HG03469 (cell line): ENCODE data around the gene NCAPD2.
"Not testable (repeated sequence)": the region's sequence is repeated elsewhere in the genome, so short reads cannot be mapped to it uniquely, and the experiment has no call there.

Experiments used
- ATAC-seq: cut with Tn5 transposase; IDR thresholded peaks from one replicate; pipeline ENCODE4 v1.9.1; 2021; ENCODE audit warnings: mild to moderate bottlenecking, moderate library complexity, moderate number of reproducible peaks; ENCODE audit not compliant: unreplicated experiment

Gene NCAPD2

DNA sequence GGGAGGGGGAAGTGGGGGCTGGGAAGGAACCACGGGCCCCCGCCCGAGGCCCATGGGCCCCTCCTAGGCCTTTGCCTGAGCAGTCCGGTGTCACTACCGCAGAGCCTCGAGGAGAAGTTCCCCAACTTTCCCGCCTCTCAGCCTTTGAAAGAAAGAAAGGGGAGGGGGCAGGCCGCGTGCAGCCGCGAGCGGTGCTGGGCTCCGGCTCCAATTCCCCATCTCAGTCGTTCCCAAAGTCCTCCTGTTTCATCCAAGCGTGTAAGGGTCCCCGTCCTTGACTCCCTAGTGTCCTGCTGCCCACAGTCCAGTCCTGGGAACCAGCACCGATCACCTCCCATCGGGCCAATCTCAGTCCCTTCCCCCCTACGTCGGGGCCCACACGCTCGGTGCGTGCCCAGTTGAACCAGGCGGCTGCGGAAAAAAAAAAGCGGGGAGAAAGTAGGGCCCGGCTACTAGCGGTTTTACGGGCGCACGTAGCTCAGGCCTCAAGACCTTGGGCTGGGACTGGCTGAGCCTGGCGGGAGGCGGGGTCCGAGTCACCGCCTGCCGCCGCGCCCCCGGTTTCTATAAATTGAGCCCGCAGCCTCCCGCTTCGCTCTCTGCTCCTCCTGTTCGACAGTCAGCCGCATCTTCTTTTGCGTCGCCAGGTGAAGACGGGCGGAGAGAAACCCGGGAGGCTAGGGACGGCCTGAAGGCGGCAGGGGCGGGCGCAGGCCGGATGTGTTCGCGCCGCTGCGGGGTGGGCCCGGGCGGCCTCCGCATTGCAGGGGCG, 40.2 kb downstream of the NCAPD2 start, which contains the start of gene GAPDH:
Gene GAPDH, plus strand, starts transcription at position 595 of the 772 bp plus-strand sequence. CDS start 316 bp downstream, outside the sequence.
- ATAC-seq: no peak

- no peak for ATAC-seq
Observed at GRCh38 chr12:6534695-6534944, 40.7 kb downstream of the NCAPD2 start.

GRCh38 chr12:6534945-6535696, 41.2 kb downstream of the NCAPD2 start:
- no peak for ATAC-seq

DNA sequence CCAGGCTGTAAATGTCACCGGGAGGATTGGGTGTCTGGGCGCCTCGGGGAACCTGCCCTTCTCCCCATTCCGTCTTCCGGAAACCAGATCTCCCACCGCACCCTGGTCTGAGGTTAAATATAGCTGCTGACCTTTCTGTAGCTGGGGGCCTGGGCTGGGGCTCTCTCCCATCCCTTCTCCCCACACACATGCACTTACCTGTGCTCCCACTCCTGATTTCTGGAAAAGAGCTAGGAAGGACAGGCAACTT, 41.7 kb downstream of the NCAPD2 start:
- ATAC-seq: no peak

DNA sequence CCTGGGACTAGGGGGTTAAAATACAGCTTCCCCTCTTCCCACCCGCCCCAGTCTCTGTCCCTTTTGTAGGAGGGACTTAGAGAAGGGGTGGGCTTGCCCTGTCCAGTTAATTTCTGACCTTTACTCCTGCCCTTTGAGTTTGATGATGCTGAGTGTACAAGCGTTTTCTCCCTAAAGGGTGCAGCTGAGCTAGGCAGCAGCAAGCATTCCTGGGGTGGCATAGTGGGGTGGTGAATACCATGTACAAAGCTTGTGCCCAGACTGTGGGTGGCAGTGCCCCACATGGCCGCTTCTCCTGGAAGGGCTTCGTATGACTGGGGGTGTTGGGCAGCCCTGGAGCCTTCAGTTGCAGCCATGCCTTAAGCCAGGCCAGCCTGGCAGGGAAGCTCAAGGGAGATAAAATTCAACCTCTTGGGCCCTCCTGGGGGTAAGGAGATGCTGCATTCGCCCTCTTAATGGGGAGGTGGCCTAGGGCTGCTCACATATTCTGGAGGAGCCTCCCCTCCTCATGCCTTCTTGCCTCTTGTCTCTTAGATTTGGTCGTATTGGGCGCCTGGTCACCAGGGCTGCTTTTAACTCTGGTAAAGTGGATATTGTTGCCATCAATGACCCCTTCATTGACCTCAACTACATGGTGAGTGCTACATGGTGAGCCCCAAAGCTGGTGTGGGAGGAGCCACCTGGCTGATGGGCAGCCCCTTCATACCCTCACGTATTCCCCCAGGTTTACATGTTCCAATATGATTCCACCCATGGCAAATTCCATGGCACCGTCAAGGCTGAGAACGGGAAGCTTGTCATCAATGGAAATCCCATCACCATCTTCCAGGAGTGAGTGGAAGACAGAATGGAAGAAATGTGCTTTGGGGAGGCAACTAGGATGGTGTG, 42.3 kb downstream of the NCAPD2 start:
- no peak for ATAC-seq

- no peak for ATAC-seq
Observed at GRCh38 chr12:6536894-6537579, 43.1 kb downstream of the NCAPD2 start.

DNA sequence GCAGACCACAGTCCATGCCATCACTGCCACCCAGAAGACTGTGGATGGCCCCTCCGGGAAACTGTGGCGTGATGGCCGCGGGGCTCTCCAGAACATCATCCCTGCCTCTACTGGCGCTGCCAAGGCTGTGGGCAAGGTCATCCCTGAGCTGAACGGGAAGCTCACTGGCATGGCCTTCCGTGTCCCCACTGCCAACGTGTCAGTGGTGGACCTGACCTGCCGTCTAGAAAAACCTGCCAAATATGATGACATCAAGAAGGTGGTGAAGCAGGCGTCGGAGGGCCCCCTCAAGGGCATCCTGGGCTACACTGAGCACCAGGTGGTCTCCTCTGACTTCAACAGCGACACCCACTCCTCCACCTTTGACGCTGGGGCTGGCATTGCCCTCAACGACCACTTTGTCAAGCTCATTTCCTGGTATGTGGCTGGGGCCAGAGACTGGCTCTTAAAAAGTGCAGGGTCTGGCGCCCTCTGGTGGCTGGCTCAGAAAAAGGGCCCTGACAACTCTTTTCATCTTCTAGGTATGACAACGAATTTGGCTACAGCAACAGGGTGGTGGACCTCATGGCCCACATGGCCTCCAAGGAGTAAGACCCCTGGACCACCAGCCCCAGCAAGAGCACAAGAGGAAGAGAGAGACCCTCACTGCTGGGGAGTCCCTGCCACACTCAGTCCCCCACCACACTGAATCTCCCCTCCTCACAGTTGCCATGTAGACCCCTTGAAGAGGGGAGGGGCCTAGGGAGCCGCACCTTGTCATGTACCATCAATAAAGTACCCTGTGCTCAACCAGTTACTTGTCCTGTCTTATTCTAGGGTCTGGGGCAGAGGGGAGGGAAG, 43.9 kb downstream of the NCAPD2 start:
- ATAC-seq: not testable (repeated sequence)

GRCh38 chr12:6538420-6539313, 44.8 kb downstream of the NCAPD2 start:
- no peak for ATAC-seq

DNA sequence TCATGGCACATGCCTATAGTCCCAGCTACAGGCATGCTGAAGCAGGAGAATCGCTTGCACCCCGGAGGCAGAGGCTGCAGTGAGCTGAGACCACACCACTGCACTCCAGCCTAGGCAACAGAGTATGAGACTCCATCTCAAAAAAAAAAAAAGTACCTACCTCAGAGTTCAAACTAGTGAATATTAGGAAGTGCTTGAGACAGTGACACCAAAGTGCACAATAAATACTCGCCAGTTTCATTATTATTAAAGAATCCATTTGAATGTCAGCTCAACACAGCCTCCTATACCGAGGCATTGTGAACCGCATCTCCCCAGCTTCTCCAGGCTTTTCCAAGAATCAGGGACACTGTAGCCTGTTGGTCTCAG, 45.4 kb downstream of the NCAPD2 start:
- ATAC-seq: no peak

DNA sequence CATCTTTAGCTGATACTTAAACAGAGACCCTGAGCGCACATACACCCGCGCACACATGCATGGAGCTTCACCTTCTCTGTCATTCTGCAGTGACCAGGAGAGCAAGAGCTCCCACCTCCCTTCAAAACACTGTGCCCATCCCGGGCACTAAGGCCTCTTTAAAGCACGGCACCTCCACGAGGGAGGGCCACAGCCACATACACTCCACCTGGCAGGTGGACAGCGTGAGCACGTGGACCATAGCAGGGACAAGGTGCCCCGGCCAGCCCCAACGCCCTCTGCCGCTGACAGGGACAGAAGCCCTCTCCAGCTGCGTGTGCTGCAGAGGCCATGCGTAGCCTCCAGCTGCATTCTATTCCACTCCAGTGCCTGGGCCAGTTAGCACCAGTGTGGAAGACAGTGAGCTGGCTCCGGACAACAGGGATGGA, 45.8 kb downstream of the NCAPD2 start:
- no peak for ATAC-seq

- no peak for ATAC-seq
Observed at GRCh38 chr12:6540181-6540877, 46.4 kb downstream of the NCAPD2 start.

- ATAC-seq: no peak
Observed at GRCh38 chr12:6541371-6542165, 47.7 kb downstream of the NCAPD2 start.

- no peak for ATAC-seq
Observed at GRCh38 chr12:6542209-6543009, 48.5 kb downstream of the NCAPD2 start.

GRCh38 chr12:6546016-6546415, 52.1 kb downstream of the NCAPD2 start:
- no peak for ATAC-seq

GRCh38 chr12:6547566-6547965, 53.7 kb downstream of the NCAPD2 start:
- ATAC-seq: no peak

GRCh38 chr12:6547987-6548386, 54.1 kb downstream of the NCAPD2 start:
- no peak for ATAC-seq

- no peak for ATAC-seq
Observed at GRCh38 chr12:6548556-6548955, 54.7 kb downstream of the NCAPD2 start.
